ENCODE data around the gene PRPF39.
A peak's percentile ranks its signal among the peaks of the same experiment; 100 is the strongest.
"Not testable (repeated sequence)": the region's sequence is repeated elsewhere in the genome, so short reads cannot be mapped to it uniquely, and the experiment has no call there.

The PRPF39 gene

GRCh38 chr14:45083976-45084722, at the start of gene PRPF39:
PRPF39 (plus strand) TSS chr14:45084116; CDS start chr14:45095240, 11,124 bp downstream.
- DNase-seq, result peak; percentile 99

GRCh38 chr14:45034730-45035129, 49.2 kb upstream of the PRPF39 start:
- DNase-seq, result no peak

GRCh38 chr14:45038256-45038655, 45.7 kb upstream of the PRPF39 start:
- no peak for DNase-seq

GRCh38 chr14:45038865-45039264, 45.1 kb upstream of the PRPF39 start:
- DNase-seq, result no peak

- no peak for DNase-seq
These were observed 44.5 kb upstream of the PRPF39 start for GRCh38 chr14:45039390-45039789.

- DNase-seq, result no peak
These were observed 42.3 kb upstream of the PRPF39 start for GRCh38 chr14:45041641-45042040.

- no peak for DNase-seq
These were observed 39.3 kb upstream of the PRPF39 start for GRCh38 chr14:45044638-45045037.

GRCh38 chr14:45048385-45048784, 35.5 kb upstream of the PRPF39 start:
- DNase-seq, result no peak

GRCh38 chr14:45051180-45051579, 32.7 kb upstream of the PRPF39 start:
- DNase-seq, result no peak

- no peak for DNase-seq
These were observed 32.0 kb upstream of the PRPF39 start for GRCh38 chr14:45051896-45052295.

GRCh38 chr14:45057349-45057748, 26.6 kb upstream of the PRPF39 start:
- no peak for DNase-seq

- no peak for DNase-seq
These were observed 26.0 kb upstream of the PRPF39 start for GRCh38 chr14:45057881-45058364.

GRCh38 chr14:45060551-45060950, 23.4 kb upstream of the PRPF39 start:
- DNase-seq, result no peak

GRCh38 chr14:45065540-45065939, 18.4 kb upstream of the PRPF39 start:
- DNase-seq, result no peak

GRCh38 chr14:45065956-45066355, 18.0 kb upstream of the PRPF39 start:
- no peak for DNase-seq

GRCh38 chr14:45066667-45067066, 17.2 kb upstream of the PRPF39 start:
- DNase-seq, result no peak

GRCh38 chr14:45068396-45068795, 15.5 kb upstream of the PRPF39 start:
- no peak for DNase-seq

GRCh38 chr14:45070215-45070614, 13.7 kb upstream of the PRPF39 start:
- no peak for DNase-seq

- DNase-seq, result no peak
These were observed 11.8 kb upstream of the PRPF39 start for GRCh38 chr14:45072126-45072525.

- no peak for DNase-seq
These were observed 10.6 kb upstream of the PRPF39 start for GRCh38 chr14:45073231-45073879.

- DNase-seq, result no peak
These were observed 5.6 kb upstream of the PRPF39 start for GRCh38 chr14:45078323-45078722.

- not testable (repeated sequence) for DNase-seq
These were observed 3.4 kb upstream of the PRPF39 start for GRCh38 chr14:45080416-45080968.

GRCh38 chr14:45081096-45081495, 2.8 kb upstream of the PRPF39 start:
- DNase-seq, result not testable (repeated sequence)

GRCh38 chr14:45082420-45082819, 1.5 kb upstream of the PRPF39 start:
- no peak for DNase-seq

All from activated effector memory CD4-positive, alpha-beta T cell treated with anti-CD3 and anti-CD28 coated beads, Interleukin-2, amount 50 U/mL, for 16 hours (primary cell).